Measurements from ENCODE around the gene UMPS. TPM values are rescaled to one million over a fixed set of nuclear protein-coding genes. Genes with fewer than 3 reads are reported as not detected.

The UMPS gene
- total RNA-seq, 2 experiments from 2014 or later, result 33.4 to 38.0 TPM

DNA sequence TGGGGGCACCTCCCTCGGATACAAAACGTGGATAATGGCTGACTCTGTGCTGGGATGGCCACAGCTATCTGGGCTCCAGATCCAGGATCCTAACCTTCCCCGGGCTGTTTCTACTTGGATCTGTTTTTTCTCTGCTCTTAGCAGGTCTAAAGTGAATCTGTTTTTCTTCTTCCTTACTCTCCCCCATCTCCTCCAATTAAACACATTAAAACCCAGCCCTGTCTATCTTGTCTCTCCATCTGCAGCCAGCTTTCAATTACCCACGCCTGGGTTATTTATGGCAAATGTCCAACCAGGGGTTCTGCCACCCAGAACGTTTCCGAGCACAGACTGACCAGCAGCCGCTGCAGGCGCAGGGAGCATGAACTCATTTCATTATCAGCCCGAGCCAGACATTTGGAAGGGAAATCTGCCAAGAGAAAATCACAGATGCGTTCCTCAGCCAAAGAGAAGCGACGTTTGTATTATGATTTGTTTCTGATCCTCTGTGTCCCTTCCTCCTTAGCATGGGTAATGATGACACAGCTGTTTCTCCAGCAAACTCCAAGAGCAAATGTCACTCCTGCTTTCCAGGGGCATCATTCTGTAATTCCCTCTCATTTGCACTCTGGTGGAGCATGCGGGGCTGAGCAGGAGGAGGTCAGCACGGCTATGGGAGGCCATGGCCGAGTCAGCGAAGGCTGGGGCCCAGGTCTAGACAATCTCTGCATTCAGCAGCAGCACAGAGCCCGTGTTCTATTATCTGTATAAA lies 42.0 kb downstream of the UMPS start:
- ATAC-seq (ENCODE audit: low read depth), result no peak
- Mint-ChIP-seq H3K27me3 (peaks cover 32% of the 10 kb centered on the region), H3K4me3 (no peak overlapping the region), H3K4me1 (no peaks in the 10 kb centered on the region), H3K9me3 (no peaks in the 10 kb centered on the region), H3K27ac (no peak overlapping the region), H3K36me3 (no peaks in the 10 kb centered on the region)
- POLR2A ChIA-PET, result no interaction called here
- DNase-seq, result no peak

DNA sequence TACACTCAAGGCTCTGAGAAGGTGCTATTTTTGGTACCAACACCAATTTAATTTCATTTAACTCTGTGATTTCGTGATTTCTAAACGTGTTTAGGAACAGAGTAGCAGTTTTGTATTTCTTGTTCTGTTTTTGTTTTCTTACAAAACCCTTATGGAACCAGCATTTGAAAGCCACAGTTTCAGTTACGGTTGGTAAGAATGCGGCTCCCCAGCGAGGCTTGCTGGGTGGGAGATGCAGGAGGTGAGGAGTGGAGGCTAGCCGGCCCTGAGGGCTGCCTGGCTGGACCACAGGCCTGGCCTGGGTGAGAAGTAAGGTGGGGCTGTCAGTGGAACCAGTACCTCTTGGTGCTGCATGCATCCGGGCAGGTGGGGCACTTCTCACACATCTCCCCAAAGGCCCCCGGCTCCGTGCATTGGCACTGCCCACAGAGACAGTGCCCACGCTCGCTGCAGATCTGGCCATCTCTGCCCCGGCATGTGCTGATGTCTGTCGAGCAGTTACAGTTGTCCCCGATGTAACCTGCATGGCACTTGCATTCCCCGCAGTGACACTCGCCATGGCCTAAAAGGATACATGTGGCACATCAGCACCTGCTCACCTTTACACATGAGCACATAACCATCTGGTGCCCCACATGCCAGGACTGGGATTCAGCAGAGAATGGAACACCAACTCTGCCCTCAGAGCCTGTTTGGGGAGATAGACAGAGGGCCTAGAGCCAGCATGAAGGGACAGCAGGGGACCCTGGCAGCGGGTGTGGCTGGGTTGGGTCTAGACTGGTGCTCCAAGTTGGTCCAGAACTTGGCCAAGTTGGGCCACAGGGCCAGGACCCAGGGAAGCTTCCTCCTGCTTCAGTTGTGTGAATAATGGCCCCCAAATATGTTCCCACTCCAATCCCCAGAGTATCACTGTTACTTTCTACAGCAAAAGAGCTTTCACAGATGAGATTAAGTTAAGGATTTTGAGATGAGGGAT lies 43.4 kb downstream of the UMPS start:
- Mint-ChIP-seq H3K9me3 (no peaks in the 10 kb centered on the region), H3K27ac (no peak overlapping the region), H3K4me3 (no peak overlapping the region), H3K27me3 (peaks cover 35% of the 10 kb centered on the region), H3K4me1 (no peaks in the 10 kb centered on the region), H3K36me3 (no peaks in the 10 kb centered on the region)
- POLR2A ChIA-PET, result no interaction called here
- ATAC-seq (ENCODE audit: low read depth), result no peak
- DNase-seq, result no peak

DNA sequence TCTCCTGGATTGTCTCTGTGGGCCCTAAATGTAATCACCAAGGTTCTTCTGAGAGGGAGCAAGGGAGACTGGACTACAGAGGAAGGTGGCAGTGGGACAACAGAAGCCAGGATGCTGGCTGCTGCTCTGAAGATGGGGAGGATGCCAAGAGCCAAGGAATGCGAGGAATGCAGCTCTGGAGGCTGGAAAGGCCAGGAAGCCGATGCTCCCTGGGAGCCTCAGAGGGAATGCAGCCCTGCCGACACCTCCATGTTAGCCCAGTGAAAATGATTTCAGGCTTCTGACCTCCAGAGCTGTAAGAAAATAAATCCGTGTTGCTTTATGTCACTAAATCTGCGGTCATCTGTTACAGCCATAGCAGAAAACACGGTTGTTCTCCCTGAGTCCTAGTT lies 44.1 kb downstream of the UMPS start:
- H3K27me3 Mint-ChIP-seq, result peaks cover 32% of the 10 kb centered on the region
- H3K9me3 Mint-ChIP-seq, result no peaks in the 10 kb centered on the region
- POLR2A ChIA-PET, result no interaction called here
- no peak overlapping the region for H3K27ac Mint-ChIP-seq
- ATAC-seq (ENCODE audit: low read depth), result no peak
- DNase-seq, result no peak
- no peaks in the 10 kb centered on the region for H3K36me3 Mint-ChIP-seq
- H3K4me1 Mint-ChIP-seq, result no peaks in the 10 kb centered on the region
- no peak overlapping the region for H3K4me3 Mint-ChIP-seq

DNA sequence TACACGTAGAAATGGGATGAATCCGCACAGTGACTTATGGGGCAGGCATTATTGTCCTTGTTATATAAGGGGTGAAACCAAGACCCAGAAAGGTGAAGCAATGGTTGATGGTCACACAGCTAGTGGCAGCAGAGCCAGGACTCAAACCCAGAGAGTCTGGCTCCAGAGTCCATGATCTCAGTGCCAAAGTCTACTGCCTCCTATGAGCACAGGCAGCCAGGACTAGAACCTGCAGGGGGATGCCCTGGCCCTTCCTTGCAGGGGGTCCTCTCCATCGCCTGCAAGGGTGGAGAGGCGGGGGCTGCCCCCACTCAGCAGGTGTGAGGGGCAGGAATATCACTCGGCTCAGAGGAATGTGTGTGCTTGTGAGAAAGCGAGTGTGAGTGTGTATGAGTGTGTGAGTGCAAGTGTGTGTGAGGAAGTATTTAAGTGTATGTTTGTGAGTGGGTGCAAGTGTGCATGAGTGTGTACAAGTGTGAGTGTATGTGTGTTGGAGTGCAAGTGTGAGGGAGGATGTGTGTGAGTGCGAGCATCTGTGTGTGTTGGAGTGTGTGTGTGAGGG lies 44.7 kb downstream of the UMPS start:
- ATAC-seq (ENCODE audit: low read depth), result no peak
- H3K27ac Mint-ChIP-seq, result no peak overlapping the region
- POLR2A ChIA-PET, result no interaction called here
- DNase-seq, result no peak
- no peaks in the 10 kb centered on the region for H3K36me3 Mint-ChIP-seq
- H3K4me1 Mint-ChIP-seq, result no peaks in the 10 kb centered on the region
- no peaks in the 10 kb centered on the region for H3K9me3 Mint-ChIP-seq
- H3K27me3 Mint-ChIP-seq, result peaks cover 29% of the 10 kb centered on the region
- H3K4me3 Mint-ChIP-seq, result no peak overlapping the region

DNA sequence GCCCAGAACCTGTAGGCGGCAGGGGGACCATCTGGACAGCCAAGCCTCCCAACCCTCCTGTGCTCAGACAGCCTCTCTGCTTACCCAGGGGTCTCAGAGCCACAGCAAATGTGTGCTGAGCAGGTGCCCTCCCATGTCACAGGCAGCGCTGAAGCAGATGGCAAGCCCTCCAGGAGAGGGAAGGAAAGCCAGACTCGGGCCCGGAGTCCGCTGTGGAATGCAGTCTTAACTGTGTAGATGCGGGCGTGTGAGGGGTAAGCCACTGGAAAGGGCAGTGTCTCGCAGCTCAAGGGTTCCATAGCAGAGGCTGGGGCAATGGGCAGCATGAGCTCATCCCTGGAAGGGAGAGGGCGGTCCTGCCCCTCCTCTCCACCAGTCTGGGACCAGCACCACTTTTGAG lies 45.6 kb downstream of the UMPS start:
- no peaks in the 10 kb centered on the region for H3K9me3 Mint-ChIP-seq
- no peak overlapping the region for H3K4me3 Mint-ChIP-seq
- no peak overlapping the region for H3K27ac Mint-ChIP-seq
- no peak for ATAC-seq (ENCODE audit: low read depth)
- POLR2A ChIA-PET, result no interaction called here
- H3K36me3 Mint-ChIP-seq, result no peaks in the 10 kb centered on the region
- H3K4me1 Mint-ChIP-seq, result peaks cover 3% of the 10 kb centered on the region
- peaks cover 28% of the 10 kb centered on the region for H3K27me3 Mint-ChIP-seq
- no peak for DNase-seq

DNA sequence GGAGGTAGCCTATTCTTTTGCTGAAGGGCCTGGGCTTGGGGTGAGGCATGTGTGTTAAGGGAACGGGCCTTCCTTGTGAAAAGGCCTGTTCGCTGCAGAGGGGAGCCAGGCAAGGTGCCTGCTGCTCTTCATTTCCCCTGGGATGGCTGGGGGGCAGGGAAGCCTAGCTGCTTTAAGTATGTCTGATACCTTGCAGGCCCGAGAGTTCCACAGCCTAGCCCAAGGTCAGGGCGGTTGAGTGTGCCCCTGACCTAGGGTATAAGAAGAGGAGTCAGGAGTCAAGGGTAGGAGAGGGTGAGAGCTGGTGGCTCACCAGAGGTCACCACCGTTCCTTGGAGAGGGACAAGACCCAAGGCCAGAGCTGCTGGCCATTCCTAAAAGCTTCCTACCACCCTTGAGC lies 46.6 kb downstream of the UMPS start:
- ATAC-seq (ENCODE audit: low read depth) (no peak), DNase-seq (no peak)
- H3K27ac Mint-ChIP-seq, result no peak overlapping the region
- no peaks in the 10 kb centered on the region for H3K9me3 Mint-ChIP-seq
- no peak overlapping the region for H3K4me3 Mint-ChIP-seq
- H3K27me3 Mint-ChIP-seq, result peaks cover 23% of the 10 kb centered on the region
- H3K36me3 Mint-ChIP-seq, result no peaks in the 10 kb centered on the region
- H3K4me1 Mint-ChIP-seq, result peaks cover 6% of the 10 kb centered on the region
- POLR2A ChIA-PET, result no interaction called here

DNA sequence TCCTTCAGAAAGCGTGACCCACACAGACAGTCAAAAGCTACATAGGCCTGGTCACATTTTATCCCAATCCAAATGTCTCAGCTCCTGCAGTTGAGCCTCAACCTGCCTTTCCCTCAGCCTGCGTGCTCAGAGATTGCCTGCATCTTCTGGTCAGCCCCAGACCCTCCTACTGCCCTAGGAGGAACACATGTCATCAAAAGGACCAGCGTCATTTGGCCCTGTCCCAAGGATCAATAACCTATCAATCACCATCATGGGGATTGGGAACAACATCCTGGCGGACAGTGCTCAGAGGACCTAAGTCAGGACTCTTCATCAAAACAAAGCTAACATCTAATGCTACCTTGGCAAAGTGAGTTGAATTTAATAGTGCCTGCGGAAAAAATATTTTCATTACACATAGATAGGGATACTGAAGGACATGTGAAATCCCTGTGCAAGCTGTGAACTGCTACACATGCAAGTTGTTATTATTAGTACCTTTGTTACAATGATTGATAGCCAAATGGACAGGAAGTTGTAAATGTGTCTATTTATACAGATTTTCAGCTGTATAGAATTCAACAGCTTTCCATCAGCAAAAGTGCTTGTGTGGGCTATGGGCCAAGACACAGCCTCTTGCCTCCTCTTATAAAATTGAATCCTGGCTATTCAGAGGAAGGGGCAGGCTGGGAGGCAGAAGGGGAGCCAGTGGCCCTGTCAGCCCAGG lies 47.7 kb downstream of the UMPS start:
- Mint-ChIP-seq H3K27me3 (peaks cover 13% of the 10 kb centered on the region), H3K36me3 (no peaks in the 10 kb centered on the region), H3K9me3 (no peaks in the 10 kb centered on the region), H3K4me3 (no peak overlapping the region), H3K27ac (no peak overlapping the region), H3K4me1 (peaks cover 6% of the 10 kb centered on the region)
- POLR2A ChIA-PET, result no interaction called here
- DNase-seq (no peak), ATAC-seq (ENCODE audit: low read depth) (no peak)

DNA sequence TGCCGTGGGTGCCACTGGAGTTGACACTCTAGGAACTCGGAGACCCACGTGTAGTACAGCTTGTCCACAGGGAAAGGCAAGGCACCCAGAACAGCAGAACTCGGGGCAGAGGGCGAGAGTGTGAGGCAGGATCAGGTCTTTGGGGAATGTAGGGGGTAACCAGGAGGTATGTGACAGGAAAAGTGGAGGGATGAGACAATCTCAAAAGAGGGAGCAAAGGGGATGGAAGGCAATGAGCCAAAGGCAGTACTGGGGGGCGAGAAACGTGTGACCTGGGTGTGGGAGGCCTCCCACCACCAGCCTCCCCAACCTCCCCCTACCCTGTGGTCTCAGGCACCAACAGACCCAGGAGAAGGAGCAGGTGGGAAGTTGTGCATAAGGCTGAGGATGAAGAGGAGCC lies 48.9 kb downstream of the UMPS start:
- H3K4me3 Mint-ChIP-seq, result no peak overlapping the region
- no peak overlapping the region for H3K27ac Mint-ChIP-seq
- POLR2A ChIA-PET, result no interaction called here

DNA sequence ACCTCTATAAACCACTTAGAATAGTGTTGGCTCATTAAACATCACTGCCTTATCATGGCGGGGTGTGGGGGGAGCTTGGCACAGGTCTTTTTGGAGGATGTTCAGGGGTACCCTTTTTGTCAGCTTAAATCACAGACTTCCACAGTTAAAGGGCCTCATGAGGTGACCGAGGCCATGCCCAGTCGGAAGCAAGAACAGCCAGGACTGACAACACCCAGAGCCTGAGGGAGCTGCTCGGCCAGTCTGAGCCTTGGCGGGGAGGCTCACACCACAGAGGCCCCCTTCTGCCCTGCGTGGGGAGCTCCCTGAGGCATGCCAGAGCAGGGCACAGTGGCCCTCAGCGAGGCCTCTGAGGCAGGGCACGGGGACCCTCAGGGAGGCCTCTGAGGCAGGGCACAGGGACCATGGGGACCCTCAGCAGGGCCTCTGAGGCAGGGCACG lies 49.5 kb downstream of the UMPS start:
- Mint-ChIP-seq H3K4me1 (peaks cover 6% of the 10 kb centered on the region), H3K36me3 (no peaks in the 10 kb centered on the region), H3K4me3 (no peak overlapping the region), H3K9me3 (no peaks in the 10 kb centered on the region), H3K27ac (no peak overlapping the region), H3K27me3 (peaks cover 13% of the 10 kb centered on the region)
- no peak for DNase-seq
- ATAC-seq (ENCODE audit: low read depth), result no peak
- POLR2A ChIA-PET, result interaction anchor here (0.6 kb wide), 1 partner anchor 79 kb away, joined by 3 read pairs; no protein-coding TSS in a partner anchor

More for the DNA sequence above, 48.9 kb downstream of the UMPS start:
- H3K27me3 Mint-ChIP-seq, result peaks cover 13% of the 10 kb centered on the region
- no peaks in the 10 kb centered on the region for H3K9me3 Mint-ChIP-seq
- no peak for ATAC-seq (ENCODE audit: low read depth)
- no peaks in the 10 kb centered on the region for H3K36me3 Mint-ChIP-seq
- DNase-seq, result no peak
- H3K4me1 Mint-ChIP-seq, result peaks cover 6% of the 10 kb centered on the region

DNA sequence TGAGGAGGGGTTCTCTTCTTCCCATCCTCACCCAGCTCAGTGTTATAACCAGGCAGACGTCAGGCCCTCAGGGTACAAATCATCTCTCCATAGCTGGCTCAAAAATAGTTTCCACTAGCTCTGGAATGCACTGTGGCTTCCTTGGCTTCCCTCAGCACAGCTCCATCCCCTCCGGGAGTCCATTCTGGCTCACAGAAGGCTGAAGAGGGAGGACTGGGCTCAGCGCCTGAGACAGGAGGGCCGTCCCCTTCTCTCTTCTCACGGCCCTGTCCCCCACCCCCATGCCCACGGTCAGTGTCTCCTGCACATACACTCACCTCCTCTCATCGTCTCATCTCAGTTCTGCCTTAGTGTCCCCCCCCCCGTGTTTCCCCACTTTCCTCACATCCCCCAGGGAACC lies 50.1 kb downstream of the UMPS start:
- Mint-ChIP-seq H3K4me3 (no peak overlapping the region), H3K27ac (no peak overlapping the region), H3K36me3 (no peaks in the 10 kb centered on the region), H3K27me3 (peaks cover 10% of the 10 kb centered on the region), H3K4me1 (peaks cover 6% of the 10 kb centered on the region), H3K9me3 (no peaks in the 10 kb centered on the region)
- POLR2A ChIA-PET, result interaction anchor here (0.6 kb wide), 1 partner anchor 79 kb away, joined by 3 read pairs; no protein-coding TSS in a partner anchor
- ATAC-seq (ENCODE audit: low read depth) (no peak), DNase-seq (no peak)

DNA sequence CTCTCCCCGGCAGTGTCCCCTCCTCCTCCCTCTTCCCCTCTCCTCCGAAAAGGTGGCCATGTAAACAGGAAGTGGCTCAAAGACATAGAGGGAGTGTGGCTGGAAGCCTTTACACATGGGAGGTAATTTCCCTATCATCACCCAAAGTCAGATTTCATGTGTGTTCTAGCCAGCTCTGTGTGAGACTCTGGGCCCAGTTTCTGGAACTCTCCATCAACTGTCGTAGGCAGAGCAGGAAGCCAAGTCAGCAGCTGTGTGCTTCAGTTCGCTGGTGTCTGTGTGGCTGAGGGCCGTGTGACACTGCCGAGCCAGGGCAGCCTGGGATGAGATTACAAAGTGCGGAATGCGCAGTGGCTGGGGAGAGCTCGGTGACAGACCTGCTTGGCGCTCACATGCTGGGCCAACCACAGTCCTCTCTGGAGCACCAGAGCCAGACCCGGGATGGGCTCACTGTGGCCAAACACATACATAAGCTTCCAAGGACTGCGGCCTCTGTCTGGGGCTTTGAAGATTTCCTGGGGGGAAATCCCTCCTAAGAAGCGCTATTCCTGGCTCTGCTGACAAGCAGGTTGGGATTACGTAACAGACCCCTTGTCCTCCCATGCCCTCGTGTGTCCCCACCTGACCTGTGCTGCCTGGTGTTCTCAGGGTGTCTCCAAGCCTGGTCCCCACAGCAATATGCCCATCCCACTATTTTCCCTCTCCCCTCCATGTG lies 50.7 kb downstream of the UMPS start:
- no peak for ATAC-seq (ENCODE audit: low read depth)
- POLR2A ChIA-PET, result no interaction called here
- no peak for DNase-seq

DNA sequence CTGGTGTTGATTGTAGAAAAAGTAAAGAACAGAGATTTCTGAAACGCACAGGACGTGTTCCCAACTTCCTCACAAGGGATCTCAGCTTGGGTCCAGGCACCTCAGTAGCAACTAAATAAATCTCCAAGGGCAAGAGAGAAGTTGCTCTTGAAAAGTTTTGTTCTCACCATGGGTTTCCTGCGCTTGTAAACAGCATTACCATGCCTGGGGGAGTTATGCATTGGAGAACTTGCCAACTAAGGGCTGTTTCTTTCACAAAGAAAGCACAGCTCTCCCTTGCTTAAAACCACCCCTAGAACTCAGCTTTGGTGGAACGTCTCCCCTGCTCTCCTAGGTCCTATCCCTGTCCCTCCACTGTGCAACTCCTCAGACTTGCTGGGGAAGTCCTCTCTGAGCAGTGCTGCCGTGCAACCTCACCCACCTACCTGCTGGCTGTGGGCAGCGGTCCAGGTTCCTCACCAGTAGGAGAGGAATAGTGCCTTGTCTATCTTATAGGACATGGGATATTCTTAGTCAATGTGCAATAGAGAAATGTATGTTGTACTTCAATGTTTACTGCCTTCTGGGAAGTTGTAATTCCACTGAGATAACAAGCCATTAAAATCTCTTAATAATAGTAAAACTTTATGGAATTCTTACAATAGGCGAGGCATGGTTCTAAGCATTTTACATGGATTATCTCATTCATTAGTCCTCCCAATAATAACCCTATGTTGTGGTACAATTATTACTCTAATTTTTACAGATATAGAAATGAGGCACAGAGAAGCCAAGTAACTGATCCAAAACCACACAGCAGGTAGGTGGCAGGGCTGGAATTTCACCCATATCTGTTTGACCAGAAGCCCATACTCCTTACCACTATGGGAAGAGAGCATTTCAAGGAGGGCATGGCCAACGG lies 51.5 kb downstream of the UMPS start:
- H3K27me3 Mint-ChIP-seq, result peaks cover 10% of the 10 kb centered on the region
- H3K27ac Mint-ChIP-seq, result no peak overlapping the region
- DNase-seq (no peak), ATAC-seq (ENCODE audit: low read depth) (no peak)
- no peaks in the 10 kb centered on the region for H3K9me3 Mint-ChIP-seq
- POLR2A ChIA-PET, result no interaction called here
- H3K4me3 Mint-ChIP-seq, result no peak overlapping the region
- peaks cover 6% of the 10 kb centered on the region for H3K4me1 Mint-ChIP-seq
- no peaks in the 10 kb centered on the region for H3K36me3 Mint-ChIP-seq

More for the DNA sequence above, 50.7 kb downstream of the UMPS start:
- Mint-ChIP-seq H3K4me1 (peaks cover 6% of the 10 kb centered on the region), H3K9me3 (no peaks in the 10 kb centered on the region), H3K4me3 (peak overlapping the region; percentile 12), H3K27ac (no peak overlapping the region), H3K36me3 (no peaks in the 10 kb centered on the region), H3K27me3 (peaks cover 10% of the 10 kb centered on the region)

All from activated naive CD8-positive, alpha-beta T cell treated with anti-CD3 and anti-CD28 coated beads, Interleukin-2, amount 10 ng/mL, durations not matched to agents 7 days and 5 days (primary cell).